ENCODE measurements around the gene BIRC7. TPM values are rescaled to one million over a fixed set of nuclear protein-coding genes. Genes with fewer than 3 reads are reported as not detected.
A peak's percentile ranks its signal among the peaks of the same experiment; 100 is the strongest.

BIRC7 gene
- total RNA-seq, 4 donors from 2014 or later: not detected

GRCh38 chr20:63225082-63225454, 10.6 kb upstream of the BIRC7 start:
- Histone ChIP-seq H3K27ac (replicated peaks in 1 of 4) (peak overlapping the region in 1 of 4 donors; percentile 22), H3K36me3 (no peaks in the 10 kb centered on the region), H3K27me3 (peaks cover 0 to 19% (median 0%) of the 10 kb centered on the region in 4 donors), H3K4me3 (no peak overlapping the region), H3K4me1 (peaks cover 7 to 14% (median 11%) of the 10 kb centered on the region in 4 donors), H3K9me3 (no peaks in the 10 kb centered on the region)
- 53% methylated on average over 7 of the region's 7 CpGs for WGBS
- intact Hi-C loops (cut with DNase I): no loop called here
- no peak for DNase-seq (ENCODE audit: extremely low spot score)
- no peak for TF ChIP-seq POLR2AphosphoS5 (IDR thresholded peaks at IDR 0.05)
- no peak for TF ChIP-seq POLR2A (IDR thresholded peaks at IDR 0.05; ENCODE audit: low read depth)
- no peak for TF ChIP-seq EP300 (IDR thresholded peaks at IDR 0.05)

- no peak for TF ChIP-seq CTCF (IDR thresholded peaks at IDR 0.05)
- no peak for TF ChIP-seq EP300 (IDR thresholded peaks at IDR 0.05)
- TF ChIP-seq POLR2AphosphoS5 (IDR thresholded peaks at IDR 0.05): no peak
- no peak for TF ChIP-seq POLR2A (IDR thresholded peaks at IDR 0.05; ENCODE audit: low read depth)
- intact Hi-C loops (cut with DNase I): no loop called here
- H3K27me3 ChIP-seq: peaks cover 0 to 24% (median 0%) of the 10 kb centered on the region in 4 donors
- peaks cover 7 to 23% (median 18%) of the 10 kb centered on the region in 4 donors for H3K4me1 ChIP-seq
- no peaks in the 10 kb centered on the region for H3K36me3 ChIP-seq
- no peaks in the 10 kb centered on the region for H3K9me3 ChIP-seq
- H3K4me3 ChIP-seq: no peak overlapping the region
- H3K27ac ChIP-seq (replicated peaks in 1 of 4): no peak overlapping the region
- 93% methylated on average over 15 of the region's 19 CpGs for WGBS
- no peak for DNase-seq (ENCODE audit: extremely low spot score)
Measured at GRCh38 chr20:63226042-63226943, 9.4 kb upstream of the BIRC7 start.

- 98% methylated on average over 5 of the region's 5 CpGs for WGBS
- no peaks in the 10 kb centered on the region for H3K36me3 ChIP-seq
- intact Hi-C loops (cut with DNase I): no loop called here
Measured at GRCh38 chr20:63227260-63227659, 8.4 kb upstream of the BIRC7 start.

GRCh38 chr20:63228806-63229205, 6.9 kb upstream of the BIRC7 start:
- Histone ChIP-seq H3K4me1 (peaks cover 7 to 23% (median 20%) of the 10 kb centered on the region in 4 donors), H3K36me3 (no peaks in the 10 kb centered on the region), H3K27me3 (peaks cover 0 to 48% (median 0%) of the 10 kb centered on the region in 4 donors), H3K27ac (replicated peaks in 1 of 4) (no peak overlapping the region), H3K9me3 (no peaks in the 10 kb centered on the region), H3K4me3 (no peak overlapping the region)
- intact Hi-C loops (cut with DNase I): no loop called here
- no peak for TF ChIP-seq POLR2AphosphoS5 (IDR thresholded peaks at IDR 0.05)
- TF ChIP-seq EP300 (IDR thresholded peaks at IDR 0.05): no peak
- TF ChIP-seq POLR2A (IDR thresholded peaks at IDR 0.05; ENCODE audit: low read depth): no peak
- WGBS: 67% methylated on average over 13 of the region's 13 CpGs
- no peak for DNase-seq (ENCODE audit: extremely low spot score)

More at GRCh38 chr20:63227260-63227659, 8.4 kb upstream of the BIRC7 start:
- Histone ChIP-seq H3K4me3 (no peak overlapping the region), H3K27ac (replicated peaks in 1 of 4) (no peak overlapping the region), H3K9me3 (no peaks in the 10 kb centered on the region), H3K27me3 (peaks cover 0 to 33% (median 0%) of the 10 kb centered on the region in 4 donors), H3K4me1 (peaks cover 7 to 23% (median 19%) of the 10 kb centered on the region in 4 donors)
- no peak for TF ChIP-seq POLR2AphosphoS5 (IDR thresholded peaks at IDR 0.05)
- no peak for TF ChIP-seq POLR2A (IDR thresholded peaks at IDR 0.05; ENCODE audit: low read depth)
- no peak for TF ChIP-seq CTCF (IDR thresholded peaks at IDR 0.05)
- TF ChIP-seq EP300 (IDR thresholded peaks at IDR 0.05): no peak
- DNase-seq (ENCODE audit: extremely low spot score): no peak

- 18% methylated on average over 8 of the region's 17 CpGs for whole genome bisulfite sequencing
- intact Hi-C loops (cut with DNase I): loop anchor here (5.0 kb wide), 1 partner anchor 174 kb away; no protein-coding TSS in a partner anchor
- Histone ChIP-seq H3K4me1 (peaks cover 0 to 10% (median 9%) of the 10 kb centered on the region in 4 donors), H3K27ac (replicated peaks in 1 of 4) (peak overlapping the region in 1 of 4 donors; percentile 14), H3K4me3 (no peak overlapping the region), H3K9me3 (no peaks in the 10 kb centered on the region), H3K36me3 (no peaks in the 10 kb centered on the region), H3K27me3 (peaks cover 0 to 69% (median 4%) of the 10 kb centered on the region in 4 donors)
- DNase-seq (ENCODE audit: extremely low spot score): no peak
- TF ChIP-seq CTCF (IDR thresholded peaks at IDR 0.05) (peak; percentile 50 to 62 (median 61)), POLR2AphosphoS5 (IDR thresholded peaks at IDR 0.05) (no peak)
Measured at GRCh38 chr20:63230800-63231268, 4.9 kb upstream of the BIRC7 start.
